ENCODE results near the gene RNF44. TPM values are rescaled to one million over a fixed set of nuclear protein-coding genes. Genes with fewer than 3 reads are reported as not detected.

RNF44 gene
- total and polyA plus RNA-seq, 2 of the 13 experiments (the other 11 are each of a cell fraction or from before 2014, with no cell fraction given) = 9.2 to 16.8 TPM

- TF ChIP-seq JUN (CRISPR knock-in tag; IDR thresholded peaks at IDR 0.05) = no peak
- TF ChIP-seq BATF2 (CRISPR knock-in tag; IDR thresholded peaks at IDR 0.05) = no peak
- TF ChIP-seq ZNF816 (CRISPR knock-in tag; IDR thresholded peaks at IDR 0.05; ENCODE audit: borderline replicate concordance) = no peak
- no peak for TF ChIP-seq DRAP1 (CRISPR knock-in tag; IDR thresholded peaks at IDR 0.05)
- no peak for TF ChIP-seq ZNF672 (CRISPR knock-in tag; IDR thresholded peaks at IDR 0.05)
- TF ChIP-seq AHDC1 (CRISPR knock-in tag; IDR thresholded peaks at IDR 0.05; ENCODE audit: borderline replicate concordance) = no peak
- no peak for TF ChIP-seq ZBTB7A (CRISPR knock-in tag; IDR thresholded peaks at IDR 0.05)
- TF ChIP-seq SRY (CRISPR knock-in tag; IDR thresholded peaks at IDR 0.05) = 0 out of 2 replicates have a peak, but pooled peaks have one; percentile 39
- TF ChIP-seq ZNF790 (CRISPR knock-in tag; IDR thresholded peaks at IDR 0.05; ENCODE audit: borderline replicate concordance) = no peak
- no peak for TF ChIP-seq POLR2A (IDR thresholded peaks at IDR 0.05; ENCODE audit: insufficient read depth in 1 of 2, low read depth in 2 of 2, low read length in 2 of 2)
- TF ChIP-seq MAFK (conservative IDR thresholded peaks at IDR 0.05 in 1 of 2, IDR thresholded peaks at IDR 0.05 in 1 of 2; ENCODE audit: low read length in 2 of 2) = no peak
- no peak for TF ChIP-seq SAP130 (CRISPR knock-in tag; IDR thresholded peaks at IDR 0.05; ENCODE audit: low read depth)
- TF ChIP-seq HDAC6 (IDR thresholded peaks at IDR 0.05; ENCODE audit: low read depth, low read length) = no peak
- no peak for TF ChIP-seq RFX1 (IDR thresholded peaks at IDR 0.05)
- no peak for TF ChIP-seq THAP8 (CRISPR knock-in tag; IDR thresholded peaks at IDR 0.05; ENCODE audit: borderline replicate concordance)
- TF ChIP-seq ZFP37 (CRISPR knock-in tag; IDR thresholded peaks at IDR 0.05; ENCODE audit: borderline replicate concordance) = no peak
- TF ChIP-seq PAWR (CRISPR knock-in tag; IDR thresholded peaks at IDR 0.05; ENCODE audit: borderline replicate concordance) = no peak
- TF ChIP-seq E2F2 (CRISPR knock-in tag; IDR thresholded peaks at IDR 0.05; ENCODE audit: borderline replicate concordance) = no peak
- no peak for TF ChIP-seq ZNF644 (CRISPR knock-in tag; IDR thresholded peaks at IDR 0.05; ENCODE audit: low read depth)
- no peak for TF ChIP-seq AGO1 (IDR thresholded peaks at IDR 0.05; ENCODE audit: low read depth, low read length, poor library complexity, severe bottlenecking)
- no peak for TF ChIP-seq ZNF724P (CRISPR knock-in tag; IDR thresholded peaks at IDR 0.05; ENCODE audit: borderline replicate concordance)
- TF ChIP-seq SRSF9 (IDR thresholded peaks at IDR 0.05; ENCODE audit: borderline replicate concordance, insufficient read depth, low read depth, low read length, poor library complexity, severe bottlenecking) = no peak
- no peak for TF ChIP-seq KDM4B (CRISPR knock-in tag; IDR thresholded peaks at IDR 0.05)
Observed at GRCh38 chr5:176535101-176535663, 2.0 kb downstream of the RNF44 start (continued).

Data from HepG2 (cell line).